ENCODE data around the gene NCAPD3.

The NCAPD3 gene

DNA sequence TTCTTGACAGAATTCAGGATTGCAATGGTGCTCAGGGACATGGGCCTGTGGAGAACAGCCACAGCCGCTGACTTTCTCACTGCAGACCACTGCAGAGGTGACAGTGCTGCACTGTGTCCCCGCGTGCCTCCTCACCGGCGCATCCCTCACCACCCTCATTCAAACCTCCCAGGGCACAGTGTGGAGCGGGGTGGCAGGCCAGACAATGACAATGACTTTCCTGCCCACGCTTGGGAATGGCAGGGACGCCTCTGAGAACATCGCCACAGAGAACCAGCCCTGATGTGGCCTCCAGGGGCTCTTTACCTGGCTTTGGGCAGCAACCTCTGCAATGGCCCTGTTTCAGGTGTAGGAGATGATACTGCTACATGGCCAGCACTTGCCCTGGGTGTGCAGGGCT lies 65.7 kb downstream of the NCAPD3 start:
- no peak for DNase-seq (ENCODE audit: low read depth)

DNA sequence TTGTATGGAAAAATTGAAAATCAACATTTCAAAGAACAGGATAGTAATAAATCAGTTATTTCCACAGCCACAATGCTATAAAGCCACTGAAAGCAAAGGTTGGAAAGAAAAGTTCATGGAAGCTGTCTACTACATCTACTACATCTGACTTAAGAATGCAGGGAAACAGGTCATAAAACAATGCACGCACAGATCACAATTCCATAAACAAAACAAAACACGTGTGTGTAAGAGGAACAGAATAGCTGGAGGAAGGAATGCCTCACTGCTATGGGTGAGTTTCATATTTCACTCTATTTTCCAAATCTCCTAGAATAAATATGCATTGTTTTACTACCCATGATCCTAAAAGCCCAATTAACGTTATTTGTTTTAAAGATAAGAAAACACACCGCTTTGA lies 66.3 kb downstream of the NCAPD3 start:
- no peak for DNase-seq (ENCODE audit: low read depth)

DNA sequence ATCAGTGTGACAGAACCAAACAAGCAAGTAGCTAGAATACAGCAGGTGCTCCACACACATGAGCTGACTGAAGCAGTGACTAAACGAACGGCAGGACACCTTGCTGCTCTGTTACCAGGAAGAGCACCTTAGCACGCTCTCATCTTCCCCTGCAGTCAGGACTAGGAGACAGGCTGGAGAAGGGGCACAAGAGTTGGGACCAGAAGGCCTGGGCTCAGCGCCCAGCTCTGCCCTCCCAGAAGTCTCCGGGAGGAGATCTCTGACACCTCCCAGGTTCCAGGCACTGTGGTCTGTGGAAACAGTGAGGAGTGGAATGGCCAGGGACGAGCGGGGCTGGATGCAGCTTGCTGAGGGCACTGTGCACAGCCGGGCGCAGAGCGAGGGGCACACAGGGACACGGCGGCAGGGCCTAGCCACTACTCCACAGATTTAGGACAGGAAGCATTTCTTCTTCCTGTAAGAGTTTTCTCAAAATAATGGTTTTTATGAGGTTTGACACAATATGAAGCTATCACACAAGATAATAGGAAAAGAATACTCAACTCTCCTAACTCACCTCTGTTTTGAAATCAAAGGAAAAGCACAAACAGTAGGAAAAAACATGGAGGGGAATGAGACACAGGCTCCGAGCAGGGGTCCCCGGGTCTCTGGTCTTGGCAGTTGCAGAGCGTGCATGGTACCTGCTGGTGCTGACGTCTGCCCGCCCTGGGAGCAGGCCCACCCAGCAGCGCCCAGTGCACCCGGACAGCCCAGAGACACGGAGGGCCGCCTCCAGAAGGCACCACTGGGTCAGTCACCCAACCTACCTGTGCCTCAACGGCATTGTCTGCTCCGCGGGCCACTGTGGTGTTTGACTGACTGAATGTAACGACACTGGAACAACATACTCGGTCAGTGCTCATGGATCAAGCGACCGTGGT lies 67.6 kb downstream of the NCAPD3 start:
- DNase-seq (ENCODE audit: low read depth) = no peak

DNA sequence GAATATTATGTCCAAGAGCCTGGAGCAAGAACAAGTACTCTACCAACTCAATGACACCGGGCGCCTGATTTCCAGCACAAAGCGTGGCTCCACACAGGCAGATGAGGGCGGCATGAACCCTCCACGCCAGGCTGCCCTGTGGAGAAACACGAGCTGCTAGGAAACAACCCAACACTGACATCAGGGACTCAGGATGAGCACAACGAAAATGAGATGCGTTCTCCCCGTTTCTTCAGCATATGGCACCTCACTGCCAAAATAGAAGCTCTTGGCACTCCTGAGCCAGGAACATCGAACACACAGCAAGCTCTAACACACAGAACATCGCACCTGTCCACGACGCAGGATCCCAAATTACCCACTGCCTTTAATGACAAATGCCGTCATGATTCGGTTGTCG lies 68.3 kb downstream of the NCAPD3 start:
- DNase-seq (ENCODE audit: low read depth) = no peak

DNA sequence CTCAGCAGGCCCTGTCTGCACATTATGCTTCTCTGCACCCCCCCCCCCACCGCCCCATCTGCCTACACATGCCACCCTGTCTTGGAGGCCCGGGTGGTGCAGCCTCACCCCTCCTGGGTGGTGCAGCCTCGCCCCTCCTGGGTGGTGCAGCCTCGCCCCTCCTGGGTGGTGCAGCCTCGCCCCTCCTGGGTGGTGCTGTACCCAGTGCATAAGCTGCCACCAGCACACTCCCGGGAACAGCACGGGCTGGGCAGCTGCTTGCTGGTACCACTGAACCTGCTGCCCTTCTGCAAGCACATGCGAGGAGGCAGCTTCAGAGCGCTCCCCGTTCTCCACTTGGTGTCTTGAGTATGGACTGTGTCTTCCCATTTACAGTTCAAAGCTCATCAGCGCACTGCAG lies 69.3 kb downstream of the NCAPD3 start:
- DNase-seq (ENCODE audit: low read depth) = no peak

DNA sequence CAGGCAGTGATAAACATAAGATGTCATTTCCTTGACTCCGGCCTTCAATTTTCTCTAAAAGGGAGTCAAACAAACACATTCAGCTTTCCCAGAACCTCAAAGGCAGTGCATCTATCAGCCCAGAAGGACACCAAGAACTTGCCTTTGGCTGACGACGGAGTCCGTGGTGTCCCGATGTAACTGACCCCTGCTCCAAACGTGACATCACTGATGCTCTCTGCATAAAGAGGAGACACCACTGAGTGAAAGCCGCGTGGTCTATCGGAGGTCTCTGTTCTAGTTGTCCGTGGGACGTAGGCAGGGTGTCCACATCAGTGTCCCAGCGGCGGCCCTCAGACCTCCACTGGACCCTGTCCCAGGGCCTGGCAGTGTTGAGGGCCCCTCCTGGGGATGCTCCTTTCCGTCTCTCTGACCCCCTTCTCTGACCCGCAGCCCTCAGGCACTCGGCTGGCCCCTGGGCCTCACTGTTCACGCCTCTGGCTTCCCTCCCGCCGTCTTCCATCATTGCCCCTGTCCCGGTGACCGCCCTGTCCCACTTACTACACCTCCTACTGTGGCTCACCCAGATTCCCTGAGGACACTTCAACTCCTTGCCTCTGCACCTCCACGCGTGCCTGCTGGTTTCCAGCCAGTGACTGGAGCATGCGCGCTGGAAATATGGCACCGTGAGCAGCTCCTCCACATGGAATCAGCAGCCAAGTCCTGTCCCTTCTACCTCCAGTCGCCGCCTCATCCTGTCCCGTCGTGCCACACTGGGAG lies 70.4 kb downstream of the NCAPD3 start:
- DNase-seq (ENCODE audit: low read depth) = no peak

DNA sequence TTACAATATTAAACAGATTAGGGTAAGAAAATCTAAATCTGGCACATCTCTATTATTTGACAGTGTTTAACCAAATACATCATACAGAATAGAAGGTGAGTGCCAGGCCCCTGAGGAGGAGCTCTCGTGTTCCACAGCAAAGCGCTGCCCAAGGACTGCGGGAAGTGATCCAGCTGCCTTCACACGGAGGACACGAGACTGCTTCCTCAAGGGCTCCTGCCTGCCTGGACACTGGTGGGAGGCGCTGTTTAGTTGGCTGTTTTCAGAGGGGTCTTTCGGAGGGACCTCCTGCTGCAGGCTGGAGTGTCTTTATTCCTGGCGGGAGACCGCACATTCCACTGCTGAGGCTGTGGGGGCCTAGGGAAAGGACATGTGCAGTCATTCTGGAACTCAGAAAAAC lies 71.1 kb downstream of the NCAPD3 start:
- DNase-seq (ENCODE audit: low read depth) = no peak

DNA sequence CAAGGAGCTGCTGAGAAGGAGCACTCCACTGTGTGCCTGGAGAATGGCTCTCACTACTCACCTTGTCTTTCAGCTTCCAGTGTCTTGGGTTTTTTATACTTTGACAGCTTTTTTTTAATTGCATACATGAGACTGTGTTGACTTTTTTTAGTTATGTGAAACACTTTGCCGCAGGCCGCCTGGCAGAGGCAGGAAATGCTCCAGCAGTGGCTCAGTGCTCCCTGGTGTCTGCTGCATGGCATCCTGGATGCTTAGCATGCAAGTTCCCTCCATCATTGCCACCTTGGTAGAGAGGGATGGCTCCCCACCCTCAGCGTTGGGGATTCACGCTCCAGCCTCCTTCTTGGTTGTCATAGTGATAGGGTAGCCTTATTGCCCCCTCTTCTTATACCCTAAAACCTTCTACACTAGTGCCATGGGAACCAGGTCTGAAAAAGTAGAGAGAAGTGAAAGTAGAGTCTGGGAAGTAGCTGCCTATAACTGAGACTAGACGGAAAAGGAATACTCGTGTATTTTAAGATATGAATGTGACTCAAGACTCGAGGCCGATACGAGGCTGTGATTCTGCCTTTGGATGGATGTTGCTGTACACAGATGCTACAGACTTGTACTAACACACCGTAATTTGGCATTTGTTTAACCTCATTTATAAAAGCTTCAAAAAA lies 72.6 kb downstream of the NCAPD3 start:
- DNase-seq (ENCODE audit: low read depth) = no peak

DNA sequence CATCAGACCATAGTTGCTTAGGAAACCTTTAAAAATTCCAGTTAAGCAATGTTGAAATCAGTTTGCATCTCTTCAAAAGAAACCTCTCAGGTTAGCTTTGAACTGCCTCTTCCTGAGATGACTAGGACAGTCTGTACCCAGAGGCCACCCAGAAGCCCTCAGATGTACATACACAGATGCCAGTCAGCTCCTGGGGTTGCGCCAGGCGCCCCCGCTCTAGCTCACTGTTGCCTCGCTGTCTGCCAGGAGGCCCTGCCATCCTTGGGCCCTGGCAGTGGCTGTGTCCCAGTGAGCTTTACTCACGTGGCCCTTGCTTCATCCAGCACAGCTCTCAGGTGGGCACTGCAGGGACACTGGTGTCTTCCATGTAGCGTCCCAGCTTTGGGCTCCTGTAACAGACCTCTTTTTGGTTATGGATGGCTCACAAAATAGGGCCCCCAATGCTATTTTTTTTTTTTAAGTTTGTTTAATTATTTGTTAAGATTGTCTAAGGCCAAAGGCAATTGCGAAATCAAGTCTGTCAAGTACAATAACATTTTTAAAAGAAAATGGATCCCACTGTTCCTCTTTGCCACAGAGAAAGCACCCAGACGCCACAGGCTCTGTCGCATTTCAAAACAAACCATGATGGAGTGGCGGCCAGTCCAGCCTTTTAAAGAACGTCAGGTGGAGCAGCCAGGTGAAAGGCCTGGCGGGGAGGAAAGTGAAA lies 73.4 kb downstream of the NCAPD3 start:
- DNase-seq (ENCODE audit: low read depth) = no peak

DNA sequence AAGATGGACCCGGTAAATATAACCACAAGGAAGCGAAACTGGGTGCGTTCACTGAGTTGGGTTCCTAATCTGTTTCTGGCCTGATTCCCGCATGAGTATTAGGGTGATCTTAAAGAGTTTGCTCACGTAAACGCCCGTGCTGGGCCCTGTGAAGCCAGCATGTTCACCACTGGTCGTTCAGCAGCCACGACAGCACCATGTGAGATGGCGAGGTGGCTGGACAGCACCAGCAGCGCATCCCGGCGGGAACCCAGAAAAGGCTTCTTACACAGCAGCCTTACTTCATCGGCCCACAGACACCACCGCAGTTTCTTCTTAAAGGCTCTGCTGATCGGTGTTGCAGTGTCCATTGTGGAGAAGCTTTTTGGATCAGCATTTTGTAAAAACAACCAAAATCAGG lies 74.4 kb downstream of the NCAPD3 start:
- DNase-seq (ENCODE audit: low read depth) = no peak

DNA sequence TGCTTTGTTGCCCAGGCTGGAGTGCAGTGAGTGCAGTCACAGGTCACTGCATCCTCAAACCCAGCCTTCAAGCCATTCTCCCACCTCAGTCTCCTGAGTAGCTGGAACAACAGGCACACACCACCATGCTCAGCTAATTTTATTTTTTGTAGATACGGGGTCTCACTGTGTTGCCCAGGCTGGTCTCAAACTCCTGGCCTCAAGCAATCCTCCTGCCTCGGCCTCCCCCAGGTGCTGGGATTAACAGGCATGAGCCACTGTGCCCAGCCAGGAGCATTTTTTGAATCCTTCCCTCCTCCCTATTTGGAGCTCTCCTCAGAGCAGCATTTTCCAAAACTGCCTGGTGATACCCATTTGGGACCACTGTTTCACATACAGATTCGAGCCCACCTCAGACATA lies 77.2 kb downstream of the NCAPD3 start:
- no peak for DNase-seq (ENCODE audit: low read depth)

DNA sequence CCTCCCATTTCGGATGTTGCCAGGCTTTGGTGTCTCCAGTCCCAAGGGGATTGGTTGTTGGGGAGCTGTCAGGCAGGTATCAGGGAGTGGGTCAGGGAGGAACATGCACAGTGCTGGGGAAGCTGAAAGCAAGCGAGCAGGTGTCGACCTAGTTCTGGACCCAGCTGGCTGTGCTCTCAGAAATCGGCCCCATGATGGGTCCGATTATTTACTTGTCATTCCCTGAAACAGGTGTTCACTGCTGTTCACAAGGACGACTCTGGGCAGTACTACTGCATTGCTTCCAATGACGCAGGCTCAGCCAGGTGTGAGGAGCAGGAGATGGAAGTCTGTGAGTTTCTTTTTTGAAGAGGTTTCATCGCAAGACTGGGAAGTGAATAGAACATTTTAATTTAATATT lies 78.1 kb downstream of the NCAPD3 start:
- DNase-seq (ENCODE audit: low read depth) = no peak

DNA sequence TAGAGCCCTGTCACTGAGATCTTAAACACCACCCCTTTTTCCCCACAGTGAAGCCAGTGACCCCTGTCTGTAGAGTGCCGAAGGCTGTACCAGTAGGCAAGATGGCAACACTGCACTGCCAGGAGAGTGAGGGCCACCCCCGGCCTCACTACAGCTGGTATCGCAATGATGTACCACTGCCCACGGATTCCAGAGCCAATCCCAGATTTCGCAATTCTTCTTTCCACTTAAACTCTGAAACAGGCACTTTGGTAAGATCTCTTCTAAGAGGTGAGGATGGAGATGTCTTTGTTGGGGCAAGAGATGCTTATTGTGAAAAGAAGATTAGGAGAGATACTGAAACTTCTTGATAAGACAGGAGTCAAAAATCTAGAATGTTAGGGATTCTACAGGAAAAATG lies 79.0 kb downstream of the NCAPD3 start:
- DNase-seq (ENCODE audit: low read depth) = no peak

DNA sequence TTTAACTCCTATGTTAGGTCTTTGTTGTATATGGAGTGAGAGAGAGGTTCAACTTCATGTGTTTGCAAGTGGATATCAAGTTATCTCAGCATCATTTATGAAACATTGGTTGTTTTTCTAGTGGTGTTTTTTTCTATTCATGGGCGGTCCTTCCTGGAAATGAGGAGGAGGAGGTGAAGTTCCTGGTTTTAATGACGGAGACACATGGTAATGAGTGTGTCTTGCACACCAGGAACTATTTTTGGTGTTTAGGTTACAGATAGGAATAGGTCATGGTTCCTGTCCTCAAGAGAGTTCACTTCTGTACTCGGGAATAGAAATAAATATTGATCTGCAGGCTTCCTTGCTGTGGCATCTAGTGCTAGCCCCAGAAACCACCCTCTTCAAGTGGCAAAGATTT lies 80.0 kb downstream of the NCAPD3 start:
- no peak for DNase-seq (ENCODE audit: low read depth)

DNA sequence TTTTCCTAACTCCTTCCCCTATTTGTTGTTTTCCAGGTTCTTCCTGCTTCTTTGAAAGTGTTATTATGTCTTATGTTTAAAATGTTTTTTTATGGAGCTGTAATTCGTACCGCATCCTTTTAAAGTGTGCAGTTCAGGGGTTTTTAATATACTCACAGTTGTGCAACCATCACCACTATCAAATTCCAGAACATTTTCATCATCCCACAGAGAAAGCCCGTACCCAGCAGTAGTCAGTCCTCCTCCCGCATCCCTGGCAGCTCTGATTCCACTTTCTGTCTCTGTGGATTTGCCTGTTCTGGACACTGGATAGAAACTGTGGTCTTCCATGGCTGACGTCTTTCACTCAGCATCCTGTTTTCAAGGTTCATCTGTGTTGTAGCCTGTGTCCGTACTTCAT lies 81.2 kb downstream of the NCAPD3 start:
- DNase-seq (ENCODE audit: low read depth) = no peak

DNA sequence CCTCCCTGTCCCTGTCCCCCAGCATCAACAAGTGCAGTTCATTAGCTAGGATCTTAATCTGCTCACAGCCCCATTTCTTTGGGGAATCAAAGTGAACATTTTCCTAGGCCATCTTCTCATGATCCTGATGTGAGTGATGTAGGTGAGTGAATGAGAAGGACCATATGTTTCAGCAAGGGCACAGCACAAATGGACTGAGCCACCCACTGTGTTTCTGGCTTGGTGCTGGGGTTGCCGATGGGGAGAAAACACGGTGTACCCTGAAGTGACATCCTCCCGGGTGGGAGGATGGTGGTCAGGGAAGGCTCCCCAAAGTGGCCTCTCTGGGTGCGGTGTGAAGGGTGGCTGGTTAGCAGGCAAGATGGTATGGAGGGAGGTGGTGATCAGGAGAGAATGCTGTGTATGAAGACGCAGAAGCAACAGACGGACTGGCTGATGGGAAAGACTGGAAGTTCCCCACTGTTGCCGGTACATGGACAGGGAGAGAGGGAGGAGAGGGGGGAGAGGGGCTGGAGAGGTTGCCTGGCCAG lies 82.7 kb downstream of the NCAPD3 start:
- DNase-seq (ENCODE audit: low read depth) = no peak

DNA sequence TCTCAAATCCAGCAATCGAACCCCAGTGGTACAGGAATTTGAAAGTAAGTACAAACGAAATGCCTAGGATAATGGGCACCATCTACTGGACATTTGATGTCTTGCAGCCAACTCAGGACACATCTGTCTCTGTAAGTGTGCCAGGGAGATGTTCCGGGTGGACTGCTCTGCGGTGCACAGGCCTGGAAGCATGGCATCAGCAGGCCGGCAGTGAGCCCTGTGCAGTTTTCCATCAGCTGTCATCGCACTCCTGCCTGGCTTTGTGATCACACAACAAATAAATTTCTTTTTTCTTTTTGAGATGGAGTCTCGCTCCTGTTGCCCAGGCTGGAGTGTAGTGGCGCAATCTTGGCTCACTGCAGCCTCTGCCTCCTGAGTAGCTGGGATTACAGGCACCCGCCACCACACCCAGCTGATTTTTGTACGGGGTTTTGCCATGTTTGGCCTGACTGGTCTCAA lies 83.9 kb downstream of the NCAPD3 start:
- no peak for DNase-seq (ENCODE audit: low read depth)

DNA sequence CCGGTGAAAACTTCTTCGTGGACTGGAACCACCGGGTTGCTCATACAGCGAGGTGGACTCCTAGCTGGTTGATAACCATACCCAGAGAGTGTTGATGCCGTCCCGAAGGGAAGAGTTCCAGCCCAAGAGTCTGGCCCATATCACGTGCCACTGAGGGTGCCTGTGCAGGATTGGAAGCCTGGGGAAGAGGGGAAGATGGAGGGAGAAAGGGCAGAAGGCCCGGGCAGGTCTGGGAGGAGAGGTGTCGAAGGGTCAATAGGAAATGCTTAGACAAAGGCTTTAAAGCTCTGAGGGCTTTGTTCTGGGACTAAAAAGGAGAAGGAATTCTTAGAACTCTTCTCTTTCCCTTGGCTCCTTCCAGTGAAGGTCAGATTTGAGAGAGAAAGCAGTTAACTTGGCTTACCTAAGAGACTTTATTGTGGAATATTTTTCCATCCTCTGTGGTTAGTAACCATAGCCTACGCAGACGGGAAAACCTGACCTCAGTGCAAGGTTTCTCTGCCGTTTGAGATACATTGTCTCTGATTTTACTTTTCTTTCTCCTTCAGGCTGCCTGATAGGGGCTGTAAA lies 84.4 kb downstream of the NCAPD3 start:
- no peak for DNase-seq (ENCODE audit: low read depth)

DNA sequence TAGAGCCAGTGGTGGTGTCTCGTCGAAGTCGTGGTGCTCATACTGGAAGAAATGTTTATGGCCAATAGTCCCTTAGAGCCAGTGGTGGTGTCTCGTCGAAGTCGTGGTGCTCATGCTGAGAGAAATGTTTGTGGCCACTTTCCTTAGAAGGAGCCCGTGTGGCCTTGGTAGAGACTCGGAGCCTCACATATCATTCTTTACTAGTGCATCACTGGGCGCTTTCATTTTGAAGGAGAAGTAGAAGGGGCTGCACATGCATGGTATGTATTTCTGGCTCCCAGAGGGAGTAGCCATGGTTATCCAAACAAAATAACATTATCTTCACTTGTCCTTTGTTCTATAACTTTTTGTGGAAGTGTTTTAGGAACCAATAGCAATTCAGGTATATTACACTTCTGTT lies 85.4 kb downstream of the NCAPD3 start:
- no peak for DNase-seq (ENCODE audit: low read depth)

DNA sequence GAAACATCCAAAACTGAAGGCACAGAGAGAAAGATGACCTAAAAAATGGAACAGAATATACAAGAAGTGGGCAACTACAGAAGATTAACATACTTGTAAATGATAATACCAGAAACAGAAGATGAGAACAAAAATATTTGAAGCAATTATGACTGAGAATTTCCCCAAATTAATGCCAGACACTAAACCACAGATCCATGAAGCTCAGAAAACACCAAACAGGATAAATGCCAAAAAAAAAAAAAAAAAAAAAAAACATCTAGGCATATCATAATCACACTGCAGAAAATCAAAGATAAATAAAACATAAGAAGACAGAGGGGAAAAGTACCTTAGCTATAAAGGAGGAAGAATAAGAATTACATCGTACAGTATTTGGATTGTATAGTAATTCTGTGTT lies 89.6 kb downstream of the NCAPD3 start:
- DNase-seq (ENCODE audit: low read depth) = no peak

DNA sequence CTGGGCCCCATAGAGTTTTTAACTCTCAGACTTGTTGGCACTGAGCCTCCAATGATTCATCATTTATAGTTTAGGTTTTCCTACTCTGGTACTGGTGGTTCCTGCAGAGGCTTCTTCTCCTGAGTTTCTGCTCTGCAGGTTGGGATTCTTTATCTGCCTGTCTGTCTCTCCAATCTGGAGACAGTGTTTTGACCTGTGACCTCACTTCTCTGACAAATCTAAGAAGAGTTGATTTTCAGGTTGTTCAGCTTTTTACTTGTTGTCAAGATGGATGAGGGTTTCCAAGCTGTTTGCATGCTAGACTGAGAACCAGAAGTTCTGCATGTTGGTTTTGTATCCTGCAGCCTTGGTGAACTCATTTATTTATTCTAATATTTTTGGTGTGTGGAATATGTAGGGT lies 91.0 kb downstream of the NCAPD3 start:
- no peak for DNase-seq (ENCODE audit: low read depth)

Data from HS-5 (cell line).